Gastroesophageal sphincter (tissue), 3 donors: Measurements from ENCODE around the gene PRR11.

ENCODE experiments used
- CTCF ChIP-seq, 4 experiments: fragments of 200-600 bp in 2 of 4; fragments of 450-650 bp in 2 of 4; sonication (generic) in 1 of 4; IDR thresholded peaks; one replicate each; pipeline ENCODE4 v1.5.1; 2017 to 2019; ENCODE audit warnings: antibody characterized with exemption in 4 of 4, mild to moderate bottlenecking in 2 of 4, moderate library complexity in 2 of 4
- POLR2A ChIP-seq, 2 donors: fragments of 450-650 bp; IDR thresholded peaks; one replicate each; pipeline ENCODE4 v1.6.1; 2017; ENCODE audit warnings: antibody characterized with exemption in 2 of 2, mild to moderate bottlenecking in 2 of 2, moderate library complexity in 1 of 2
- POLR2AphosphoS5 ChIP-seq: sonication (generic); formaldehyde crosslinking; IDR thresholded peaks from one replicate; pipeline ENCODE4 v1.6.1; 2017; ENCODE audit warnings: antibody characterized with exemption

- no peak for TF ChIP-seq CTCF (IDR thresholded peaks at IDR 0.05)
- no peak for TF ChIP-seq POLR2AphosphoS5
- TF ChIP-seq POLR2A (IDR thresholded peaks at IDR 0.05): no peak
Observed at GRCh38 chr17:59178266-59178985, 22.9 kb downstream of the PRR11 start.
